H1 (cell line): Measurements from ENCODE around the gene PDXP. TPM values are rescaled to one million over a fixed set of nuclear protein-coding genes. Genes with fewer than 3 reads are reported as not detected.

Source experiments
- CTCF ChIA-PET: fragments of 300-600 bp; sonication (Branson Sonifier 250); formaldehyde crosslinking; loops from one replicate; lab custom pipeline; 2021; ENCODE audit not compliant: partially characterized antibody; lab: Charles Lee
- POLR2A ChIA-PET: fragments of 300-600 bp; sonication (Branson Sonifier 250); formaldehyde crosslinking; loops from one replicate; lab custom pipeline; 2021; ENCODE audit warnings: inconsistent platforms; ENCODE audit not compliant: partially characterized antibody; lab: Charles Lee
- DNase-seq, 2 experiments: peaks; one replicate each; pipeline versions ENCODE4 v3.0.0 to v3.0.0-alpha.2; 2010 to 2022; ENCODE audit warnings: low spot score in 2 of 2, low read depth in 1 of 2, mixed read lengths in 1 of 2
- FAIRE-seq: peaks from 2 replicates; lab custom pipeline; 2011; peaks lifted over from hg19 to GRCh38; lab: Jason Lieb, UNC
- H2AFZ ChIP-seq: 2 replicates; pipeline ENCODE4 v1.8.1; 2012; ENCODE audit warnings: low read length, inconsistent platforms
- H2AK5ac ChIP-seq: 2 replicates; pipeline ENCODE4 v1.6.1; 2013; ENCODE audit warnings: low read depth, low read length
- H2BK120ac ChIP-seq: replicated peaks from 2 replicates; pipeline ENCODE3; 2013; ENCODE audit warnings: low read depth, low read length, inconsistent platforms
- H2BK12ac ChIP-seq: 2 replicates; pipeline ENCODE4 v1.6.1; 2013; ENCODE audit warnings: low read depth, low read length
- H2BK15ac ChIP-seq: 2 replicates; pipeline ENCODE4 v1.6.1; 2013; ENCODE audit warnings: low read length
- H2BK20ac ChIP-seq: 2 replicates; pipeline ENCODE4 v1.6.1; 2013; ENCODE audit warnings: low read length
- H2BK5ac ChIP-seq: 2 replicates; pipeline ENCODE4 v1.6.1; 2013; ENCODE audit warnings: low read depth, low read length
- H3K14ac ChIP-seq: 2 replicates; pipeline ENCODE4 v1.6.1; 2013; ENCODE audit warnings: inconsistent platforms; ENCODE audit not compliant: insufficient read length
- H3K18ac ChIP-seq: 2 replicates; pipeline ENCODE4 v1.6.1; 2013; ENCODE audit warnings: low read length; ENCODE audit errors: extremely low read depth
- H3K23ac ChIP-seq: 2 replicates; pipeline ENCODE4 v1.6.1; 2013; ENCODE audit warnings: inconsistent platforms; ENCODE audit not compliant: insufficient read length
- H3K23me2 ChIP-seq: 2 replicates; pipeline ENCODE4 v1.6.1; 2013; ENCODE audit warnings: low read depth, low read length
- H3K27ac ChIP-seq: 2 replicates; pipeline ENCODE4 v1.6.1; 2011; ENCODE audit warnings: low read depth, low read length, inconsistent platforms
- H3K27me3 ChIP-seq, 4 experiments: replicated peaks in 1 of 4; 1 replicate in 1 of 4; 2 replicates in 3 of 4; pipeline versions ENCODE4 v1.6.1 to v1.8.1; 2011 to 2013; ENCODE audit warnings: low read length in 3 of 4, mild to moderate bottlenecking in 3 of 4, inconsistent platforms in 2 of 4, mixed read lengths in 2 of 4, moderate library complexity in 1 of 4; ENCODE audit not compliant: control insufficient read depth in 3 of 4, insufficient read depth in 3 of 4; ENCODE audit errors: extremely low read depth in 1 of 4
- H3K36me3 ChIP-seq, 4 experiments: 2 replicates each; pipeline versions ENCODE4 v1.6.1 to v1.8.1; 2011 to 2013; ENCODE audit warnings: mild to moderate bottlenecking in 4 of 4, low read length in 3 of 4, moderate library complexity in 2 of 4, control low read depth in 1 of 4, inconsistent platforms in 1 of 4; ENCODE audit not compliant: insufficient read depth in 4 of 4, control insufficient read depth in 2 of 4
- H3K4ac ChIP-seq: replicated peaks from 2 replicates; pipeline ENCODE3; 2013; ENCODE audit warnings: low read length, low read depth, mixed read lengths, inconsistent platforms; ENCODE audit not compliant: insufficient read length
- H3K4me1 ChIP-seq, 4 experiments: replicated peaks in 1 of 4; 1 replicate in 1 of 4; 2 replicates in 3 of 4; pipeline versions ENCODE4 v1.6.1 to v1.8.1; 2011 to 2013; ENCODE audit warnings: low read length in 3 of 4, inconsistent platforms in 2 of 4, mixed read lengths in 1 of 4; ENCODE audit not compliant: insufficient read depth in 4 of 4, control insufficient read depth in 3 of 4
- H3K4me2 ChIP-seq, 2 experiments: 2 replicates each; pipeline versions ENCODE4 v1.6.1 to v1.8.1; 2011 to 2013; ENCODE audit warnings: low read depth in 2 of 2, low read length in 2 of 2, control low read depth in 1 of 2, inconsistent platforms in 1 of 2, mild to moderate bottlenecking in 1 of 2; ENCODE audit not compliant: insufficient read depth in 1 of 2
- H3K4me3 ChIP-seq, 4 experiments: fragments of 200-600, 300-600 bp in 1 of 4; sonication (generic), shearing (Covaris generic), sonication (Bioruptor Twin) in 1 of 4; 2 replicates each; pipeline versions ENCODE4 v1.5.1 to v1.8.1; 2011 to 2016; ENCODE audit warnings: low read length in 4 of 4, low read depth in 3 of 4, control low read depth in 2 of 4, inconsistent platforms in 2 of 4, mild to moderate bottlenecking in 2 of 4, mixed read lengths in 1 of 4, moderate library complexity in 1 of 4; ENCODE audit not compliant: insufficient read depth in 2 of 4; ENCODE audit errors: extremely low read depth in 1 of 4
- H3K56ac ChIP-seq: replicated peaks from 2 replicates; pipeline ENCODE3; 2013; ENCODE audit warnings: low read depth, mild to moderate bottlenecking, mixed read lengths, low read length, inconsistent platforms; ENCODE audit not compliant: insufficient read length
- H3K79me1 ChIP-seq: 2 replicates; pipeline ENCODE4 v1.6.1; 2013; ENCODE audit warnings: low read depth, low read length, control low read depth
- H3K79me2 ChIP-seq, 2 experiments: 2 replicates each; pipeline versions ENCODE4 v1.6.1 to v1.8.1; 2012 to 2013; ENCODE audit warnings: low read length in 2 of 2, mild to moderate bottlenecking in 2 of 2, inconsistent platforms in 1 of 2; ENCODE audit not compliant: insufficient read depth in 2 of 2, control insufficient read depth in 1 of 2
- H3K9ac ChIP-seq, 4 experiments: replicated peaks in 1 of 4; 1 replicate in 1 of 4; 2 replicates in 3 of 4; pipeline versions ENCODE4 v1.6.1 to v1.8.1; 2011 to 2013; ENCODE audit warnings: low read depth in 3 of 4, low read length in 3 of 4, control low read depth in 2 of 4, mild to moderate bottlenecking in 2 of 4, moderate library complexity in 2 of 4, inconsistent platforms in 1 of 4; ENCODE audit errors: extremely low read depth in 1 of 4
- H3K9me3 ChIP-seq, 2 experiments: 2 replicates each; pipeline versions ENCODE4 v1.6.1 to v1.8.1; 2012 to 2013; ENCODE audit warnings: mild to moderate bottlenecking in 2 of 2, moderate library complexity in 2 of 2, control low read depth in 1 of 2, inconsistent platforms in 1 of 2, low read depth in 1 of 2, low read length in 1 of 2, mixed read lengths in 1 of 2; ENCODE audit not compliant: insufficient read depth in 2 of 2
- H4K20me1 ChIP-seq, 2 experiments: replicated peaks in 1 of 2; 2 replicates each; pipeline versions ENCODE3 to v1.8.1; 2011 to 2013; ENCODE audit warnings: inconsistent platforms in 2 of 2, low read length in 2 of 2, mild to moderate bottlenecking in 1 of 2; ENCODE audit not compliant: insufficient read depth in 2 of 2, control insufficient read depth in 1 of 2
- H4K5ac ChIP-seq: 2 replicates; pipeline ENCODE4 v1.6.1; 2013; ENCODE audit warnings: low read length, low read depth, mixed read lengths, inconsistent platforms; ENCODE audit not compliant: insufficient read length
- H4K8ac ChIP-seq: 2 replicates; pipeline ENCODE4 v1.8.0; 2013; ENCODE audit warnings: mild to moderate bottlenecking, moderate library complexity, low read length, inconsistent platforms; ENCODE audit not compliant: insufficient read depth; ENCODE audit errors: extremely low read depth
- H4K91ac ChIP-seq: replicated peaks from 2 replicates; pipeline ENCODE3; 2013; ENCODE audit warnings: low read length, mixed read lengths, inconsistent platforms; ENCODE audit not compliant: insufficient read length
- BRCA1 ChIP-seq: IDR thresholded peaks from 2 replicates; pipeline ENCODE4 v1.6.1; 2012; ENCODE audit warnings: low read depth, low read length, improper control_type of control experiment
- FOSL1 ChIP-seq: IDR thresholded peaks from 2 replicates; pipeline ENCODE4 v1.6.1; 2011; ENCODE audit warnings: mild to moderate bottlenecking, low read depth, low read length, moderate library complexity; ENCODE audit not compliant: insufficient read depth
- KDM4A ChIP-seq: IDR thresholded peaks from one replicate; pipeline ENCODE4 v1.7.1; 2012; ENCODE audit warnings: low read depth, mild to moderate bottlenecking, moderate library complexity, low read length, inconsistent platforms; ENCODE audit not compliant: severe bottlenecking
- SIN3A ChIP-seq, 2 experiments: IDR thresholded peaks in 1 of 2; conservative IDR thresholded peaks in 1 of 2; 2 replicates each; pipeline ENCODE4 v1.6.1; 2011 to 2012; ENCODE audit warnings: low read length in 2 of 2, improper control_type of control experiment in 1 of 2, low read depth in 1 of 2, mild to moderate bottlenecking in 1 of 2
- SP4 ChIP-seq: IDR thresholded peaks from 2 replicates; pipeline ENCODE4 v1.6.1; 2012; ENCODE audit warnings: low read length, inconsistent platforms
- SUZ12 ChIP-seq: fragments of 200-600 bp; sonication (generic); IDR thresholded peaks from 2 replicates; pipeline ENCODE4 v1.6.1; 2012; ENCODE audit warnings: mild to moderate bottlenecking, inconsistent platforms, low read length, moderate library complexity, mixed read lengths
- TAF7 ChIP-seq: optimal IDR thresholded peaks from 2 replicates; pipeline ENCODE3; 2011; ENCODE audit warnings: low read depth, mild to moderate bottlenecking, inconsistent platforms, low read length, moderate library complexity, borderline replicate concordance
- WGBS, 2 experiments: shearing (Covaris generic) in 1 of 2; methylation state at CpG; one replicate each; pipeline versions ENCODE4 v1.1.6 to v1.1.7; 2013 to 2015; ENCODE audit warnings: low lambda C conversion rate in 2 of 2, mixed read lengths in 2 of 2, inconsistent platforms in 1 of 2, low coverage in 1 of 2, missing lambda C conversion rate in 1 of 2; ENCODE audit not compliant: insufficient replicate concordance in 2 of 2, insufficient coverage in 1 of 2, insufficient read length in 1 of 2; ENCODE audit errors: extremely low coverage in 1 of 2, missing lambda C conversion rate in 1 of 2; 5-methylcytosine and 5-hydroxymethylcytosine counted together
- polyA plus RNA-seq, 7 experiments: library from polyadenylated mRNA; depleted of rRNA in 3 of 7; stranded (reverse) in 5 of 7; unstranded in 2 of 7; fragments of >200 nt in 5 of 7; fragments of 200-250 nt in 2 of 7; gene quantifications; 1 replicate in 5 of 7; 2 replicates in 1 of 7; 4 replicates in 1 of 7; pipeline versions ENCODE4 v1.2.1 to v1.2.3, GENCODE V29; 2011 to 2013; ENCODE audit warnings: missing spikeins in 2 of 7, mixed read lengths in 2 of 7
- total RNA-seq: library from RNA; stranded (reverse); fragmentation: NEBNext Ultra II Directional; extraction: Animal tissue kit (Norgen Biotek cat#: 25700); gene quantifications from 2 replicates; pipeline ENCODE4 v1.2.1, GENCODE V29; 2021

The PDXP gene
- total and polyA plus RNA-seq, 2 of the 8 experiments (the other 6 are each of a cell fraction or from before 2014, with no cell fraction given) = 36.6 to 67.7 TPM

DNA sequence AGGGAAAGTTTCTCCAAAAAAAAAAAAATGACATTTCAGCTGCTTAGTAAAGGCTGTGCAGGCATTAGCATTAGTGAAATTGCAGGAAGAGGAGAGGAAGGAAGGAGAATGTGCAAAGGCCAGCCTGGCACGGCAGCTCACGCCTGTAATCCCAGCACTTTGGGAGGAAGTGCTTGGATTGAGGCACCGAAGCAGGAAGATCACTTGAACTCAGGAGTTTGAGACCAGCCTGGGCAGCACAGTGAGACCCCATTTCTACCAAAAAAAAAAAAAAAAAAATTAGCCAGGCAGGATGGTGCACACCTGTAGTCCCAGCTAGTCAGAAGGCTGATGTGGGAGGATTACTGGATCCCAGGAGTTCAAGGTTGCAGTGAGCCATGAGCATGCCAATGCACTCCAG is 46.1 kb downstream of the PDXP start:
- CTCF ChIA-PET = interaction anchor here (0.7 kb wide), 3 partner anchors 61 to 984 kb away, joined by 3 read pairs; no protein-coding TSS in a partner anchor
- FAIRE-seq = no peak
- TF ChIP-seq SIN3A (conservative IDR thresholded peaks at IDR 0.05 in 1 of 2, IDR thresholded peaks at IDR 0.05 in 1 of 2; ENCODE audit: low read depth in 1 of 2, low read length in 2 of 2) = no peak
- no peak for TF ChIP-seq BRCA1
- no peak for TF ChIP-seq FOSL1
- TF ChIP-seq KDM4A = no peak
- no peak for TF ChIP-seq SUZ12
- TF ChIP-seq TAF7 = no peak
- TF ChIP-seq SP4 = no peak

More for the DNA sequence above, 46.1 kb downstream of the PDXP start:
- POLR2A ChIA-PET = interaction anchor here (0.7 to 0.9 kb wide), 5 partner anchors 10 to 262 kb away, joined by 3 to 4 read pairs (median 3); no protein-coding TSS in a partner anchor
- no peak overlapping the region for H3K14ac ChIP-seq
- no peak for DNase-seq
- H3K56ac ChIP-seq = no peak overlapping the region
- no peak overlapping the region for H3K18ac ChIP-seq
- no peaks in the 10 kb centered on the region for H3K23me2 ChIP-seq
- peaks cover 5 to 45% (median 27%) of the 10 kb centered on the region in 4 experiments; a peak in 7 of 8 replicates for H3K36me3 ChIP-seq
- H4K20me1 ChIP-seq = peaks cover 0 to 5% of the 10 kb centered on the region in 2 experiments
- H2AFZ ChIP-seq = no peak overlapping the region
- H3K27ac ChIP-seq = no peak overlapping the region
- peaks cover 0 to 5% (median 0%) of the 10 kb centered on the region in 4 experiments; a peak in 1 of 7 replicates for H3K4me1 ChIP-seq
- H3K4me3 ChIP-seq = no peak overlapping the region
- H3K9me3 ChIP-seq = no peaks in the 10 kb centered on the region; a peak in 1 of 4 replicates
- no peak overlapping the region for H4K91ac ChIP-seq
- H3K79me1 ChIP-seq = no peaks in the 10 kb centered on the region; the same call in 1 of the 2 replicates
- no peak overlapping the region for H3K4ac ChIP-seq
- no peak overlapping the region for H3K9ac ChIP-seq
- H3K23ac ChIP-seq = no peak overlapping the region
- no peak overlapping the region for H2BK20ac ChIP-seq
- no peak overlapping the region for H2AK5ac ChIP-seq
- H4K5ac ChIP-seq = no peak overlapping the region
- no peaks in the 10 kb centered on the region for H3K79me2 ChIP-seq
- H2BK12ac ChIP-seq = no peak overlapping the region
- no peaks in the 10 kb centered on the region for H3K27me3 ChIP-seq
- H3K4me2 ChIP-seq = no peak overlapping the region
- H4K8ac ChIP-seq = no peak overlapping the region
- H2BK15ac ChIP-seq = no peak overlapping the region
- H2BK5ac ChIP-seq = no peak overlapping the region
- H2BK120ac ChIP-seq = no peak overlapping the region
- 100% methylated on average over 3 of the region's 3 CpGs; no CpG with 5 or more reads in 1 of the 2 experiments for WGBS, 2 experiments
